Measurements from ENCODE around the gene AP4E1.

The AP4E1 gene

GRCh38 chr15:50881121-50882048, 27.1 kb upstream of the AP4E1 start:
- no peak for DNase-seq (ENCODE audit: low spot score)
- TF ChIP-seq CTCF (IDR thresholded peaks at IDR 0.05; ENCODE audit: extremely low read depth, missing control alignments) = no peak

- TF ChIP-seq CTCF (IDR thresholded peaks at IDR 0.05; ENCODE audit: extremely low read depth, missing control alignments) = no peak
- no peak for DNase-seq (ENCODE audit: low spot score)
These were observed 24.6 kb upstream of the AP4E1 start for GRCh38 chr15:50883903-50884302.

GRCh38 chr15:50884540-50884939, 23.9 kb upstream of the AP4E1 start:
- TF ChIP-seq CTCF (IDR thresholded peaks at IDR 0.05; ENCODE audit: extremely low read depth, missing control alignments) = no peak
- DNase-seq (ENCODE audit: low spot score) = no peak

- TF ChIP-seq CTCF (IDR thresholded peaks at IDR 0.05; ENCODE audit: extremely low read depth, missing control alignments) = no peak
- DNase-seq (ENCODE audit: low spot score) = no peak
These were observed 22.4 kb upstream of the AP4E1 start for GRCh38 chr15:50886139-50886467.

GRCh38 chr15:50886611-50887345, 21.7 kb upstream of the AP4E1 start:
- no peak for TF ChIP-seq CTCF (IDR thresholded peaks at IDR 0.05; ENCODE audit: extremely low read depth, missing control alignments)
- DNase-seq (ENCODE audit: low spot score) = no peak

GRCh38 chr15:50888054-50888453, 20.4 kb upstream of the AP4E1 start:
- no peak for TF ChIP-seq CTCF (IDR thresholded peaks at IDR 0.05; ENCODE audit: extremely low read depth, missing control alignments)

GRCh38 chr15:50889589-50889988, 18.9 kb upstream of the AP4E1 start:
- DNase-seq (ENCODE audit: low spot score) = no peak
- TF ChIP-seq CTCF (IDR thresholded peaks at IDR 0.05; ENCODE audit: extremely low read depth, missing control alignments) = no peak

More at GRCh38 chr15:50888054-50888453, 20.4 kb upstream of the AP4E1 start:
- no peak for DNase-seq (ENCODE audit: low spot score)

Data from GM20000 (cell line).